D721Med (cell line): ENCODE measurements around the gene TTC27.

ENCODE experiments used
- DNase-seq: peaks from one replicate; pipeline ENCODE4 v3.0.0; 2011; ENCODE audit warnings: low spot score; ENCODE audit not compliant: insufficient read length
- FAIRE-seq: peaks from 2 replicates; lab custom pipeline; 2011; peaks lifted over from hg19 to GRCh38; lab: Jason Lieb, UNC
- TF ChIP-seq, protein P1 (sequence below): IDR thresholded peaks from 2 replicates; pipeline ENCODE4 v1.5.1; 2012; ENCODE audit warnings: mild to moderate bottlenecking, control low read depth; ENCODE audit not compliant: insufficient read depth; ENCODE audit errors: missing control alignments

TTC27 gene

DNA sequence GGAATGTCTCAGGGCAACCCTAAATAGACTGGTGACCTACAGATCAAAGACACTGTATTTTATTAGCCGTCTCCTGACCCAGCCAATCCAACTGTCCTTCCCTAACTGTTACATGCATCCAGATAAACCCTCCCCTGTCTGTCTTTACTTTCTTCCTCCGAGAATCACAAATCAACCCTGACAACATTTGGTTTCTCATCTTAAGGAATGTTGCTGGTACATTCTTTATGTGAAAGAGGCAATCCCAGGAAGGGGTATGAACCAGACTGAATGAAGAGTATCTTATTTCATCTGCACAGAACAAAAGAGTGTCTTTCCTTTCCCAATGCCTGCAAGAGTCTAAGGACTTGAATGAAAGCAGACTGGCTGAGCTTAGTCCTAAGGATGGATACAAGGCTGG lies 205.0 kb downstream of the TTC27 start:
- TF ChIP-seq, protein P1, sequence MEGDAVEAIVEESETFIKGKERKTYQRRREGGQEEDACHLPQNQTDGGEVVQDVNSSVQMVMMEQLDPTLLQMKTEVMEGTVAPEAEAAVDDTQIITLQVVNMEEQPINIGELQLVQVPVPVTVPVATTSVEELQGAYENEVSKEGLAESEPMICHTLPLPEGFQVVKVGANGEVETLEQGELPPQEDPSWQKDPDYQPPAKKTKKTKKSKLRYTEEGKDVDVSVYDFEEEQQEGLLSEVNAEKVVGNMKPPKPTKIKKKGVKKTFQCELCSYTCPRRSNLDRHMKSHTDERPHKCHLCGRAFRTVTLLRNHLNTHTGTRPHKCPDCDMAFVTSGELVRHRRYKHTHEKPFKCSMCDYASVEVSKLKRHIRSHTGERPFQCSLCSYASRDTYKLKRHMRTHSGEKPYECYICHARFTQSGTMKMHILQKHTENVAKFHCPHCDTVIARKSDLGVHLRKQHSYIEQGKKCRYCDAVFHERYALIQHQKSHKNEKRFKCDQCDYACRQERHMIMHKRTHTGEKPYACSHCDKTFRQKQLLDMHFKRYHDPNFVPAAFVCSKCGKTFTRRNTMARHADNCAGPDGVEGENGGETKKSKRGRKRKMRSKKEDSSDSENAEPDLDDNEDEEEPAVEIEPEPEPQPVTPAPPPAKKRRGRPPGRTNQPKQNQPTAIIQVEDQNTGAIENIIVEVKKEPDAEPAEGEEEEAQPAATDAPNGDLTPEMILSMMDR = no peak

DNA sequence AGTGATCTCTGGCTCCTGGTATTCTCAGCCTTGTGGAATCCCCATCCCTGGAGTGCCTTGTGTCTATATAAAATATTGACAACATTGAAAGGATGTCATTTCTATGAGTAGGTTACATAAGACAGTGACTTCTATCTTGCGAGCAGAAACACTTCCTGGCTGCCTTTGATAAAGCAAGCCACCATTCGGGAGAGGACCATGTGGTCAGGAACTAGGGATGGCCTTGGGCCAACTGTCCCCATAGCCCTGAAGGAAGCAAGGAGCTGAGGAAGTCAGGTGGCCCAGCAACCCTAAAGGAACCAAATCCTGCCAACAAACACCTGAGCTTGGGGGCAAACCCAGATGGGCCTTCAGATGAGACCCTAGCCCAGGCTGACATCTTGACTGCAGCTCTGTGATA lies 205.9 kb downstream of the TTC27 start:
- TF ChIP-seq, protein P1 = no peak
- FAIRE-seq = no peak
- no peak for DNase-seq

More for the DNA sequence above, 205.0 kb downstream of the TTC27 start:
- FAIRE-seq = no peak
- DNase-seq = no peak

DNA sequence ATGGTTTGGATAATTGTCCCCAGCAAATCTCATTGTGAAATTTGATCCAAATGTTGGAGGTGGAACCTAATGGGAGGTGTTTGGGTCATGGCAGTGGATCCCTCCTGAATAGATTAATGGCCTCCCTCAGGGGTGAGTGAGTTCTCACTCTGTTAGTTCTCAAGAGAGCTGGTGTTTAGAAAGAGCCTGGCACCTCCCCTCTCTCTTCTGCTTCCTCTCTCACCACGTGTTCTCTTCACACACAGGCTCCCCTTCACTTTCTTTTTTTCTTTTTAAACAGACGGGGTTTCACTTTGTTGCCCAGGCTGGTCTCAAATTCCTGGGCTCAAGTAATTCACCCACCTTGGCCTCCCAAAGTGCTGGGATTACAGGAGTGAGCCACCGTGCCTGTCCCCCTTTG lies 207.3 kb downstream of the TTC27 start:
- FAIRE-seq = no peak
- DNase-seq = no peak
- TF ChIP-seq, protein P1 = no peak

GRCh38 chr2:32836933-32837332 lies 209.1 kb downstream of the TTC27 start:
- no peak for FAIRE-seq

GRCh38 chr2:32838418-32838817 lies 210.6 kb downstream of the TTC27 start:
- FAIRE-seq = no peak

More at GRCh38 chr2:32836933-32837332, 209.1 kb downstream of the TTC27 start:
- DNase-seq = no peak
- TF ChIP-seq, protein P1 = no peak

GRCh38 chr2:32838949-32839348 lies 211.1 kb downstream of the TTC27 start:
- TF ChIP-seq, protein P1 = no peak
- no peak for FAIRE-seq
- no peak for DNase-seq

More at GRCh38 chr2:32838418-32838817, 210.6 kb downstream of the TTC27 start:
- TF ChIP-seq, protein P1 = no peak
- DNase-seq = no peak

DNA sequence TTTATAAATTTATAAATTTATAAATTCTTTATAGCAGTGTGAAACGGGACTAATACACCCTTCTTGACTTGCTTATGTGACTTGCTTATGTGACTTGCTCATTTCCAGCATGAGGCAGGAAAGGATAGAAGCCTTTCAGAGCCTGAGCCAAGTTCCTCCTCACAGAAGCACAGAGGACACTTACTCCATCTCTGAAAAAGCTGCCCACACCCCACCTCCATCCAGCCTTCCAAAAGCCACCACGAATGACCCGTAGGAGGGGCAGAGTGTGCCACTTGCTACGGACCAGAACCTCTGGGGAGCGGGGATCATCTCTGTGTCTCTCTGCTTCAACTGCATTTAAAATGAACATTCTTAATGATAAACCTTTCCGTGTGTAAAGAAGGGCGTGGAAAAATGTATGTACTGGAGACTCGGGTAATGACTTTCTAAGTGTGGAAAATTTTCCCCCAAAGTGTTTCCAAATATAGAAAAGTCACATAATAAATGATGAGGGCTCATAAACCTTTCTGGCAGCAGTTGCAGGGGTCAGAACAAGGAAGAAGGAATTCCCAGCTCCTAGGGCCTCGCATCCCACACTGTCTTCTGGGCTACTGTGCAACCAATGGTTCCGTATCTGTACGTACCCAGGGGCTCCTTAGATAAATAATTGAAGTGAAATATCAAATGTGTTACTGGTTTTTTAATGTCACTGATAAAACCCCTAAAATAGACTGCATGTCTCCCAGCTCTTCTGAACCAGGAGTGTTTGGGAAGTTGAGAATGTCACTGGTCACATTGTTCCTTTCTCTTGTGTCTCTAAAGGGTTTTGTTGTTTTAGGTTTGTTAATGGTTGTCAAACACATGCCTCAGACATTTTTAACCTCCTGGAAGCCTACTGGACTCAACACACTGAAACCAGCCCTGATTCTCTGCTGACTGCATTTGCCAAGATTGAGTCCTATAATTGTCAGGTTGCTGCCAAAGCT lies 214.4 kb downstream of the TTC27 start:
- TF ChIP-seq, protein P1 = no peak
- FAIRE-seq = no peak
- DNase-seq = no peak
